ENCODE results near the gene LMBR1.
A peak's percentile ranks its signal among the peaks of the same experiment; 100 is the strongest.

Gene LMBR1

GRCh38 chr7:156676263-156676662 is 216.7 kb downstream of the LMBR1 start:
- Histone ChIP-seq H3K27ac (ENCODE audit: low read length) (no peak overlapping the region), H3K4me1 (ENCODE audit: insufficient read depth, low read length) (peaks cover 4% of the 10 kb centered on the region; the same call in 1 of the 2 replicates), H3K27me3 (ENCODE audit: insufficient read depth, low read length) (no peaks in the 10 kb centered on the region), H3K36me3 (ENCODE audit: insufficient read depth, low read depth, low read length) (peaks cover 33% of the 10 kb centered on the region; the same call in 1 of the 2 replicates), H3K9ac (ENCODE audit: low read depth, low read length) (no peak overlapping the region), H3K4me3 (ENCODE audit: low read length) (no peak overlapping the region), H3K9me3 (ENCODE audit: insufficient read depth, low read depth, low read length) (no peaks in the 10 kb centered on the region)

- Histone ChIP-seq H3K4me1 (ENCODE audit: insufficient read depth, low read length) (peaks cover 4% of the 10 kb centered on the region; the same call in 1 of the 2 replicates), H3K27me3 (ENCODE audit: insufficient read depth, low read length) (no peaks in the 10 kb centered on the region), H3K4me3 (ENCODE audit: low read length) (no peak overlapping the region), H3K27ac (ENCODE audit: low read length) (no peak overlapping the region), H3K36me3 (ENCODE audit: insufficient read depth, low read depth, low read length) (peaks cover 28% of the 10 kb centered on the region; the same call in 1 of the 2 replicates), H3K9ac (ENCODE audit: low read depth, low read length) (no peak overlapping the region), H3K9me3 (ENCODE audit: insufficient read depth, low read depth, low read length) (no peaks in the 10 kb centered on the region)
Measured at GRCh38 chr7:156675721-156676120, 217.3 kb downstream of the LMBR1 start.

DNA sequence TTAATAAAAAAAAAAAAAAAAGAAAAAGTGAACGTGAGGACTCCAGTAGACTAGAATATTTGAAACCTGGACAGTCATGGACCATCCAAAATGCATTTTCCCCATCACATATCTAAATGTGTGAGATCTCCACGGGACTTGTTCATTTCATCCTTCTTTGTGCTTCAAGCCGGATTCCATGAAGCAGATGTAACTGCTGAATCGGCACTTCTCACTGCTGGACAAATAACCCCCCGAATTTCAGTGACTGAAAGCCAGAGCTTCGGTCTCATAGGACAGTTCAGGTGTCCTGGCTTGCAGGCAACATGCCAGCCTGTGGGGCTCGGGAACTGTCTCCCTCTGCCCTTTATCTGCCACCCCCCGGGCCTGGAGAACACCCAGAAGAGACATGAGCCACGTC is 219.1 kb downstream of the LMBR1 start:
- peaks cover 19% of the 10 kb centered on the region; the same call in 1 of the 2 replicates for H3K36me3 ChIP-seq (ENCODE audit: insufficient read depth, low read depth, low read length)

GRCh38 chr7:156673454-156673853 is 219.5 kb downstream of the LMBR1 start:
- Histone ChIP-seq H3K27me3 (ENCODE audit: insufficient read depth, low read length) (no peaks in the 10 kb centered on the region), H3K4me1 (ENCODE audit: insufficient read depth, low read length) (peaks cover 4% of the 10 kb centered on the region; the same call in 1 of the 2 replicates), H3K9me3 (ENCODE audit: insufficient read depth, low read depth, low read length) (no peaks in the 10 kb centered on the region), H3K4me3 (ENCODE audit: low read length) (no peak overlapping the region), H3K27ac (ENCODE audit: low read length) (no peak overlapping the region), H3K36me3 (ENCODE audit: insufficient read depth, low read depth, low read length) (peaks cover 15% of the 10 kb centered on the region; the same call in 1 of the 2 replicates), H3K9ac (ENCODE audit: low read depth, low read length) (no peak overlapping the region)

More for the DNA sequence above, 219.1 kb downstream of the LMBR1 start:
- no peak overlapping the region for H3K27ac ChIP-seq (ENCODE audit: low read length)
- H3K9me3 ChIP-seq (ENCODE audit: insufficient read depth, low read depth, low read length) = no peaks in the 10 kb centered on the region
- H3K9ac ChIP-seq (ENCODE audit: low read depth, low read length) = no peak overlapping the region
- H3K27me3 ChIP-seq (ENCODE audit: insufficient read depth, low read length) = no peaks in the 10 kb centered on the region
- peaks cover 4% of the 10 kb centered on the region; the same call in 1 of the 2 replicates for H3K4me1 ChIP-seq (ENCODE audit: insufficient read depth, low read length)
- no peak overlapping the region for H3K4me3 ChIP-seq (ENCODE audit: low read length)

DNA sequence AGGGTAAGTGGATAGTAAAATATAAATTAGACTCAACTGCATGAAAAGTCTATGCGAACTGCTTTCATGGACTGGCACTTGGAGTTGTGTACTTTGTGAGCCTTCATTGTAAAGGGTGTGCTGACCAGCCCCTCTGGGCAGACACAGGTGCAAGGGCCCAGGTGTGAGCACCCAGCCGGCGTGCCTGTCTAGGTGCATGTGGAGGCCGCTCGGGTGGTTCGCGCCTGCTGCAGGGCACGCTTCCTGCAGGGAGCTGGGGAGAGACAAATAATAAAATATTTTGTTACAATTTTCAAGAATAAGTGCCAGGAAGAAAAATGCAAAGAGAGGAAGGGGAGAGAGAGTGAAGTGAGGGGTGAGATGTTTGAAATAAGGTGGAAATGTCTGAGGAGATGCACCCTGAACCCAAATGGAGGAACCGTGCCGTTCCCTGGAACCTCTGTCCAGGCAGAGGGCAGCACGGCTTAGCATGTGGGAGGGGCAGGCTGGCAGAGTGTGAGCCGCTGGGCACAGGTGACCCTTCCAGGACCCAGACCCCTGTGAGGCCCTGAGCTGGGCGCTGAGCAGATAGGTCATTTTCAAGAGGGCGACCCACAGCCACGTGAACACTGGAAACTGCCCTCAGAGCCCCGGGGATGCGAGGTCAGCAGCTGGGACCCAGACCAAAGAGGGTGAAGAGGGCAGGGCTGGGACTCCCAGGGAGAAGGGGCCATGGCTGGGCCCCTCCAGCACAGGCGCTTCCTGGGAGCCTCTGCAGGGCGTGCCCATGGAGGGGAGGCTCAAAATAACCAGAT is 223.8 kb downstream of the LMBR1 start:
- H3K4me3 ChIP-seq (ENCODE audit: low read length) = no peak overlapping the region
- H3K9ac ChIP-seq (ENCODE audit: low read depth, low read length) = no peak overlapping the region
- H3K9me3 ChIP-seq (ENCODE audit: insufficient read depth, low read depth, low read length) = no peaks in the 10 kb centered on the region
- H3K27ac ChIP-seq (ENCODE audit: low read length) = no peak overlapping the region
- peaks cover 33% of the 10 kb centered on the region for H3K4me1 ChIP-seq (ENCODE audit: insufficient read depth, low read length)
- peaks cover 7% of the 10 kb centered on the region; the same call in 1 of the 2 replicates for H3K36me3 ChIP-seq (ENCODE audit: insufficient read depth, low read depth, low read length)
- no peaks in the 10 kb centered on the region for H3K27me3 ChIP-seq (ENCODE audit: insufficient read depth, low read length)

GRCh38 chr7:156668130-156668741 is 224.7 kb downstream of the LMBR1 start:
- Histone ChIP-seq H3K4me1 (ENCODE audit: insufficient read depth, low read length) (peaks cover 29% of the 10 kb centered on the region), H3K9me3 (ENCODE audit: insufficient read depth, low read depth, low read length) (no peaks in the 10 kb centered on the region), H3K9ac (ENCODE audit: low read depth, low read length) (no peak overlapping the region), H3K27me3 (ENCODE audit: insufficient read depth, low read length) (no peaks in the 10 kb centered on the region), H3K27ac (ENCODE audit: low read length) (no peak overlapping the region), H3K36me3 (ENCODE audit: insufficient read depth, low read depth, low read length) (peaks cover 7% of the 10 kb centered on the region; the same call in 1 of the 2 replicates), H3K4me3 (ENCODE audit: low read length) (no peak overlapping the region)

- Histone ChIP-seq H3K4me3 (ENCODE audit: low read length) (no peak overlapping the region), H3K27ac (ENCODE audit: low read length) (no peak overlapping the region), H3K4me1 (ENCODE audit: insufficient read depth, low read length) (peaks cover 29% of the 10 kb centered on the region), H3K9ac (ENCODE audit: low read depth, low read length) (no peak overlapping the region), H3K36me3 (ENCODE audit: insufficient read depth, low read depth, low read length) (0 out of 2 replicates have a peak, but pooled peaks cover 3% of the 10 kb centered on the region), H3K9me3 (ENCODE audit: insufficient read depth, low read depth, low read length) (no peaks in the 10 kb centered on the region), H3K27me3 (ENCODE audit: insufficient read depth, low read length) (no peaks in the 10 kb centered on the region)
Measured at GRCh38 chr7:156667110-156667426, 225.9 kb downstream of the LMBR1 start.

DNA sequence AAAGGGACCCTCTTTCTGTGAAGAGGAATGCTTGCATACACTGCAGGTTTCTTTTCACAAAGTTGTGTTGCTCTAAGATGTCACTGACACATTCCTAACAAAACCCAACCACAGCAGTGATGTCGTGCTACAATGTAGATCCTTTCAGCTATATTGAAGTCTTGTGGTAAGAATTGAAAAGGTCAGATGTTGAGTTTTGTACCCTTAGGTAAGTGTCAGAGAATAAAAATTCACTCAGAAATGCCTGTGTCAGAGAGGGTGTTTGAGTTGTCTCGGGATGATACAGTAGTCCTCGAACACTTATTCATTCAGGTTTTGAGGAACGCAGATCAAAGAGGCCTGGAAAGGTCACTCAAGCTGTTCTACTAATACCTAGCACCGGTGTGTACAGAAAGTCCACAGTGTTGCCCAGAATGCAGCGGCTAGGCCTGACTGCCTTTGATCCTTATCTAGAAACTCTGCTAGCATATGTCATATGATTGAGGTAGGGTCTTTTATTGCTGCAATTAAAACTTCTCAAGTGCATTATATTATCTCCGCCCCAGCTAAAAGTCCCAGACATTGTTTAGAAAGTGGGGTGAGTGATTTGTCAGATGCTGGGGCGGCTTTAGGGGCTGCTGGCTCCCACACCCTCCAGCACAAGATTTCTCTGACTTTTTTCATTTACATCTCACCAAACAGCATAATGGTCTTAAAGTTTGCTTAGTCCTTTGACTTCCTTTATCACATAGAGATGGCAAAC is 226.4 kb downstream of the LMBR1 start:
- Histone ChIP-seq H3K27me3 (ENCODE audit: insufficient read depth, low read length) (no peaks in the 10 kb centered on the region), H3K4me3 (ENCODE audit: low read length) (no peak overlapping the region), H3K4me1 (ENCODE audit: insufficient read depth, low read length) (peaks cover 29% of the 10 kb centered on the region), H3K9me3 (ENCODE audit: insufficient read depth, low read depth, low read length) (no peaks in the 10 kb centered on the region), H3K9ac (ENCODE audit: low read depth, low read length) (no peak overlapping the region), H3K27ac (ENCODE audit: low read length) (no peak overlapping the region), H3K36me3 (ENCODE audit: insufficient read depth, low read depth, low read length) (0 out of 2 replicates have a peak, but pooled peaks cover 3% of the 10 kb centered on the region)

DNA sequence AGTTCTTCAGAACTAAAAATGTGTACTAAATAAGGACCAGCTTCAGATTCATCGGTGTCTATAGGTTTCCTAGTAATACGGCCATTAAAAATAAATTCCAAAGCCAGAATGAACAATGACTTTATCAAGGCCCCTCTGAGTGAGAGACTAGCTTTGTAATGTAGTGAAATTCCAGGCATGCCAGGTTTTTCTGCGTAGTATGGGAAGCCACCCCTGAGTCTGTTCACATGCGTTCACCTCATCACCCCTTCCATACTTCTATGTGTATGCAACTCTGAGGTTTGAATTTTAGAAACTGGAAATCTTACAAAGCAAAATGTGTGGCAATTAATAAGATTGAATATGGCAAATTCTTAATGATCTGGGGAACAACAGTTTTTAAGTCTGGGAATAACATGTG is 227.9 kb downstream of the LMBR1 start:
- Histone ChIP-seq H3K36me3 (ENCODE audit: insufficient read depth, low read depth, low read length) (0 out of 2 replicates have a peak, but pooled peaks cover 3% of the 10 kb centered on the region), H3K4me1 (ENCODE audit: insufficient read depth, low read length) (peaks cover 29% of the 10 kb centered on the region), H3K27ac (ENCODE audit: low read length) (no peak overlapping the region), H3K4me3 (ENCODE audit: low read length) (no peak overlapping the region), H3K9me3 (ENCODE audit: insufficient read depth, low read depth, low read length) (no peaks in the 10 kb centered on the region), H3K9ac (ENCODE audit: low read depth, low read length) (peak overlapping the region; percentile 3; the same call in 1 of the 2 replicates), H3K27me3 (ENCODE audit: insufficient read depth, low read length) (no peaks in the 10 kb centered on the region)

GRCh38 chr7:156662277-156662676 is 230.7 kb downstream of the LMBR1 start:
- Histone ChIP-seq H3K27ac (ENCODE audit: low read length) (no peak overlapping the region), H3K36me3 (ENCODE audit: insufficient read depth, low read depth, low read length) (no peaks in the 10 kb centered on the region), H3K9ac (ENCODE audit: low read depth, low read length) (no peak overlapping the region), H3K4me1 (ENCODE audit: insufficient read depth, low read length) (peaks cover 28% of the 10 kb centered on the region), H3K9me3 (ENCODE audit: insufficient read depth, low read depth, low read length) (no peaks in the 10 kb centered on the region), H3K4me3 (ENCODE audit: low read length) (no peak overlapping the region), H3K27me3 (ENCODE audit: insufficient read depth, low read length) (no peaks in the 10 kb centered on the region)

GRCh38 chr7:156661637-156662036 is 231.3 kb downstream of the LMBR1 start:
- Histone ChIP-seq H3K27me3 (ENCODE audit: insufficient read depth, low read length) (no peaks in the 10 kb centered on the region), H3K4me1 (ENCODE audit: insufficient read depth, low read length) (peaks cover 22% of the 10 kb centered on the region), H3K27ac (ENCODE audit: low read length) (no peak overlapping the region), H3K4me3 (ENCODE audit: low read length) (no peak overlapping the region), H3K9ac (ENCODE audit: low read depth, low read length) (no peak overlapping the region), H3K36me3 (ENCODE audit: insufficient read depth, low read depth, low read length) (no peaks in the 10 kb centered on the region), H3K9me3 (ENCODE audit: insufficient read depth, low read depth, low read length) (no peaks in the 10 kb centered on the region)

Measured in iPS-20b (cell line).